GM19324 (cell line): Measurements from ENCODE around the gene PTBP1.

Experiments
- ATAC-seq: cut with Tn5 transposase; IDR thresholded peaks from one replicate; pipeline ENCODE4 v1.9.1; 2021; ENCODE audit warnings: mild to moderate bottlenecking, moderate library complexity; ENCODE audit not compliant: unreplicated experiment, low FRiP score

PTBP1 gene

DNA sequence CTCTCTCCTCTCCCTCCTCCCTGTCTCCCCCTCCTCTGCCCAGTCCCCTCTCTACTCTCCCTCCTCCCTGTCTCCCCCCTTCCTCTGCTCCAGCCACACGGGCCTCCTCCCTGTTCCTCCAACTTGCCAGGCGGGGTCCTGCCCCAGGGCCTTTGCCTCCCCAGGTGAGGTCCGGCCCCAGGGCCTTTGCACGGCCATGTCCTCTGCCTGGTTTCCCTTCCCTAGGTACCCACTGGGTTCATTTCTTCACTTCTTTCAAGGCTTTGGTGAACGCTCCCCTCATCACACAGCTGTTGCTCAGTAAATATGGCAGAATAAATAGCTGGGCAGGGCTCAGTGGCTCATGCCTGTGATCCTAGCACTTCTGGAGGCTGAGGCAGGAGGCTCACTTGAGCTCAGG is 25.2 kb upstream of the PTBP1 start:
- no peak for ATAC-seq

DNA sequence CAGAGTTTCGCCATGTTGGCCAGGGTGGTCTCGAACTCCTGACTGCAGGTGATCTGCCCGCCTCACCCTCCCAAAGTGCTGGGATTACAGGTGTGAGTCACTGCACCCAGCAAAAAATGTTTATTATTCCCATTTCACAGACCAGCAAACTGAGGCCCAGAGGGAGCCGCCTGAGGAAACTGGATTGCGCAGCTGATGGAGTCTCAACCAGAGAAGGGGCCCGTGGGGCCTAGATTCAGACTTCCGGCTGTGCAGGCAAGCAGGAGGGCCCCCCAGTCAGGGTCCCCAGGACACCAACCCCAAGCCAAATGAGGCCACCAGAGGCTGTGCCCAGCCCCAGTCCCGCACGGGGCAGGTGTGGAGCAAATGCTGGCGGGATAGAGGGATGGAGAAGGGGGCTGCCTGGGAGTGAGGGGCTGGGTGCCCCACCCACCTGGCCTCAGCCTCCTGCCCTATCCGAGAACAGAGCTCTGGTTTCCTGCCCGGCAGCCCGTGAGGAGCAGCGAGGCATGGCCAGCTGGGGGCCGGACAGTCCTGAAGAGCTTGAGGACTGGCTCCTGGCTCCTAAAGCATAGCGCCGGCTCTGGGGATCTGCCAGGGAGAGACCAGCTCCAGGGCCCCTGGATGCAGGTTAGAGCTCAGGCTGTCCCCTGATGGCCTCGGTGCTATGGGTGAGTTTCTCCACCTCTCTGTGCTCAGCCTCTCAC is 24.4 kb upstream of the PTBP1 start:
- ATAC-seq: no peak

DNA sequence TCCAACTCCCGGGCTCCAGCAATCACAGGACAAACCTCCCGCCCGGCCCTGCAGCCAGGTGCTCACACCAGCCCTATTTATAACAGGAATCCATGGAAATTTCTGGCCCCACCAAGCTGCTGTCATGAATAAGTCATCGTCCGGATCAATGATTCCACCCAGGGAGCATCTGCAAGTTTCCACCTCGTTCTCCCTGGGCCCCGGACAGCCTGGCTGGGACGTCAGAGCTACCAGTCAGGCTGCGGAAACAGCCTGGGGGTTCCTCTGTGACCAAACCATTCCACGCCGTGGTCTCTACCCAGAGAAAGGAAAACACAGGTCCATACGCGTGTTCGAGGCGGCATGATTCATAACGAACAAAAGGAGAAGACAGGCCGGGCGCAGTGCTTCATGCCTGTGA is 20.7 kb upstream of the PTBP1 start:
- no peak for ATAC-seq

DNA sequence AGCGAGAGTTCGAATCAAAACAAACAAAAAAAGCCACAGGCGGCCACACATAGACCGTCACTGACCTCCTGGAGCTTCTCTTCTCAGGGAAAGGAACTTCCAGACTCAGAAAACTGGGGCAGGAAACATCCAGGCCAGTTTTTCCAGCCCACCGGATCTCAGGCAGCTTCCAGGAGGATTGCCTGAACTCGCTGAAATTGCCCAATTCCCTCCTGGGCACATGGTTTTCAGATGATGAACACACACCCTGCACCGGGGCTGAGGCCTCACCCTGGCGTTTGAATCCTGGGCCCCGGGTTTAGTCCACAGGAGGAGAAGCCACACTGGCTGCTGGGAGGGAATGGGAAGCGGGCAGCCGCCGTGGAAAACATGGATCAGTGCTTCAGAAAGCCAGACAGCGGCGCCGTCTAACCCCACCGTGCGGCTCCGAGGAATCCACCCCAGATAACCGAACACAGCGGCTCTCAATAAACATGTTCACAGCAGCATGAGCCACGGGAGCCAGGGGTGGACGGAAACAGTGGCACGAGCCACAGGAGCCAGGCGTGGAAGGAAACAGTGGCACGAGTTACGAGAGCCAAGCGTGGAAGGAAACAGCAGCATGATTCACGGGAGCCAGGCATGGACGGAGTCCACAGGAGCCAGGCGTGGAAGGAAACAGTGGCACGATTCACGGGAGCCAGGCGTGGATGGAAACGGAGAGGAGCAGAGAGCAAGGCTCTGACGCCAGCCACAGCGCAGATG is 18.2 kb upstream of the PTBP1 start:
- no peak for ATAC-seq

DNA sequence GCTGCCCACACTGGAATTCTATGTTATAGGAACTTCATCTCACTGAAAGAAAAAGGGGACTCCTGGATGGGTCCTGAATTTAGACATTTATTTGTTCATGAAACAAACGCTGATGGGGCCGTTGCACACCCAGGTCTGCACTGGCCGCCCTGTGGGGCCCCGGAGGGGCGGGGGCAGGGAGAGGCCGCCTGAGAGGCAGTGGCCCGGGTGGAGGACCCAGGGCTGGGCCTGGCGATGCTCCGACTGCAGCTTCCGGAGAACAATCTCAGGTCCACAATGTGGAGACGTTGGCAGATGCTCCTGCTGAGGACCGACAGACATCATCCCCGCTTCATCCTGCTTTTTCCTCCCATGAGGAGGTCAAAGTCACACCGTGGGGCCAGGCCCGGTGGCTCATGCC is 16.3 kb upstream of the PTBP1 start:
- no peak for ATAC-seq

DNA sequence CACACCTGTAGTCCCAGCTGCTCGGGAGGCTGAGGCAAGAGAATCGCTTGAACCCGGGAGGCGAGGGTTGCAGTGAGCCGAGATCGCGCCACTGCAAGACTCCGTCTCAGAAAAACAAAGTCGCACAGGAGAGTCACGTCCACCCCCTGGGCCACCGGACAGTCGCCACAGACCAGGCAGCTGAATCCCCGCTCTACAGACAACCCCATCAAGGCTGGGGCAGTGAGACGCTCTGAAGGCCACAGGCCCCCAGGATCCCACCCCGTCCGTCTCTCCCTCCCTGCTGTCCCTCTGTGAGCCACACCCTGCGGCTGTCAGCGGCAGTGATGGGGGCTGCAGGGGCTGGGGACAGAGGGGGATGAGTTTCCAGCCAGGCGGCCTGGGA is 15.5 kb upstream of the PTBP1 start:
- ATAC-seq: no peak

DNA sequence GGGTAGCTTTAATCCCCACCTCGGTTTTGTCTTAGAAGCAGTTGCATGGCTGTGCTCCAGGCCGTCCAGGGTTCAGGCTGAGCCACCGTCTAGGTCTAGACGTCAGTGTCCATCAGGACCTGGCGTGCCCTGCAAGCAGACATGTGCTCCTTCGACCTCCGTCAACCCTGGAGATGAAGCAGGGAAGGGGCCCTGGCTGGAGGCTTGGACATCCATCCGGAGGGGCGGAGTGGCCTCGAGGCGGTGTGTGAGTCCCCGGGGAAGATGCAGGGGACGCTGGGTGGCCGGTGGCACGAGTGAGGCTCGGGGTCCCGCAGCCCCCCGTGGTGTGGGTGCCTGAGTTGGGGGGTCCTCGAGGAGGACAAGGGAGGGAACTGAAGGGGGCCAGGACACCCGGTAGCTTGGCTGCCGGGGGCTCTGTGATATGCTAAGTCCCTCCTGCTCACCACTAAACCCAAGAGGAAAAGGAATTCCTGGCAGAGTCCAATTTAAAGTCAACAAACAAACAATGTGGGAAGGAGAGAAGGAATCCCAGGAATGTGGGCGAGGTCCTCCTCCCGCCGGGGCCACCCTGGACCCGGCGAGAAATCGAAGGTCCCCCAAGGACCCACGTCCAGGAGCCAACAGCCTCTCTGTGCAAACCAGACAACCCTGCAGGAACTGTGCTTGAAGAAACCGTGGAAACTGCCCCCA is 14.9 kb upstream of the PTBP1 start:
- ATAC-seq: no peak

DNA sequence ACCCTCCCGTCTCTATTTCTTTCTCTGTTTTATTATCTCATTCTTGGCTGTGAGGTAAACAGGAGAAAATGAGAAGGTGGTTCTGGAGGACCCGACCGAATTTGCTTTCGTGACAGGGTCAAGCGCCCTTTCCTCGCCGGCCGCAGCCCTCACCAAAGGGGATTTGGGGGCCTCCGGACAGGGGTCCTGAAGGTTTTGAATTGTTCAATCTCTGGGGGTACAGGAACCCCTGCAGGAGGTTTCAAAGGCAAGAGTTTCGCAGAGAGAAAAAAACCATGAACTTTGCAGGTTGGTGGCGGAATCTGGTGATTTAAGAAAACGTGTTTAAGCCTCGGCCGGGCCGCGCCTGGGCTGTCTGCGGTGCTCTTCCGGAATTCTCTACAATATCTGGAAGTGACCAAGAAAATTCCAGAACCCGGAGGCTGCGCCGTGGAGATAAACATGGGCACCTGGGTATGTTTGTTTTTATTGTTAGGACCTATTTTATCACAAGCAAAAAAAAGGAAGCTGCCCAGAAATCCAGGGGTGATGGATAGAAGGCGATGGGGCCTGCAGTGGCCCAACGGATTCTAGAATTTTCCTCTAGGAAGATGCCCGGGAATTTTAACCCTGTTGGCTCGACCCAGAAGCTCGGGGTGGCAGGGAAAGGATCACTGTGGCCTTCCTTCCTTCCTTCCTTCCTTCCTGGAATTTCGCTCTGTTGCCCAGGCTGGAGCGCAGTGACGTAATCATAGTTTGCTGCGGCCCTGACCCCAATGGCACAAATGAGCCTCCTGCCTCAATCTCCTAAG is 14.2 kb upstream of the PTBP1 start:
- ATAC-seq: no peak

DNA sequence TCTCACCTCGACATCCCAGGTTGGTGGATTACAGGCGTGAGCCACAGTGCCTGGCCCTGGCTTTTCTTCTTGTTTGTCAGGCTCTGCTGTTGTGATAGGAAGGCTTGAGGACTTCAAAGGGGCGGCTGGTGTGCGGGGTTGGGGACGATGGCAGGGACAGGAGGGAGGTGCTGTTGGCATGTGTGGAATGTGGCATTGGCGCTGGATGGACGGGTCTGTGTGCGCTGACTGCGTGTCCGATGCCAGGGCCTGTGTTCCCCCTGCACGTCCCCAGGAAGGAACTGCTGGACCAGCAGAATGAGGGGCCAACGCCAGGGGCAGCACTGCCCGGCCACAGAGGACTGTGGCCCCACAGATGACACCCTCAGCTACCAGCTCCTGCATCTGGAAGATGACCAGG is 12.7 kb upstream of the PTBP1 start:
- no peak for ATAC-seq

DNA sequence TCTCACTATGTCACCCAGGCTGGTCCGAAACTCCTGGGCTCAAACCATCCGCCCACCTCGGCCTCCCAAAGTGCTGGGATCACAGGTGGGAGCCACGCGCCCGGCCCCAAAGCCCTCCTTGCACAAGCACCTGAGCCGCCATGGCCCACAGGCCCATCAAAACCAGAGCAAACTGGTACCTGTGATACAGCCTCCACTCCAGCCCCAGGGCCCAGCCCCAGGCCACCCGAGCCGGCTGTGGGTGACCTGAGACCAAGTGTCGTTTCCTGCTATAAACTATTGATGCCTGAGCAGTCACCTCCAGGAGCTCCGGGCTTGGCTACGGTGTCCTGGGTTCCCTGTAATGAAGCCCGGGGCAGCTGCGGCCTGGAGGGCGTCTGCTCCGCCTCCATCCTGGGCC is 9.7 kb upstream of the PTBP1 start:
- no peak for ATAC-seq

DNA sequence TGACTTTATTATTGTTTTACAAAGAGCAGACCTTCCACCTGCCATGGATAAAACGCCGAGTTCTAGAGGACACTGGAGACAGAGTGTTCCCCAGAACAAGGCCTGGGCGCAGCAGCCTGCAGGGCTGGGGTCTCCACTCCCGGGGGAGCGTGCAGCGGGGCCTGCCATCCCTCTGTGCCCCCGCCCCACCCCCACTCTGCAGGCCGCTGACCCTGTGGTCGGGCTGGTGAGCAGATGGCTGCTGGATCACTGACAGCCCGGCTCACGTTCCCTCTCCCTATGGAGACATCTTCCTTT is 8.6 kb upstream of the PTBP1 start:
- ATAC-seq: no peak

DNA sequence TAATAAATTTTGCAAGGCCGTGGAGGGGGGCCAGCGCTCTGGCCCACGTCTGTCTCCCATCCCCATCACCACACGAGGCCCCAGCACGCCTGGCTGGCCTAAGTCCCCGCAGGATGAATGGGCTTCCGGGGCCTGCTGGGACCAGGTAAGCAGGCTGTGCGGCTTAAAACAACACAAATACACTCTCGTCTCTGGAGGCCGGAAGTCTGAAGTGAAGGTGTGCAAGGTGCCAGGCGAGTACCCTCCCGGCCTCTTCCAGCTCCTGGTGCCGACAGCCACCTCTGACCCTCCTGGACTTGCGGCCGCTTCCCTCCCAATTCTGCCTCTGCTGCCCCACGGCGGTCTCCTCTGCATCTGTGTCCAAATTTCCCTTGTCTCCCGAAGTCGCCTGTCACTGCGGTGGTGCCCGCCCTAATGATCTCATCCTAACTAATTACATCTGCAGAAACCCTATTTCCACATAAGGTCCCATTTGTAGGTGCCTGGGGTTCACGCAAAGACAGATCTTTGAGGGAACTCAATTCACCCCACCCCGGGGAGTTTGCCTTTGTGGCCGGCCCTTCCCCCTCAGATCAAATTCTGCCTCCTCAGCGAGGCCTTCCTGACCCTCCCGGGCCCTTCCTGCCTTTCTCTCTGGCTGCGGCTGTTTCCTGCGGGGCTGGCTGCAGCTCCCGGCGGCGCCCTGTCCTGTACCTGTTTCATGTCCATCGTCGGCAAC is 8.1 kb upstream of the PTBP1 start:
- no peak for ATAC-seq

DNA sequence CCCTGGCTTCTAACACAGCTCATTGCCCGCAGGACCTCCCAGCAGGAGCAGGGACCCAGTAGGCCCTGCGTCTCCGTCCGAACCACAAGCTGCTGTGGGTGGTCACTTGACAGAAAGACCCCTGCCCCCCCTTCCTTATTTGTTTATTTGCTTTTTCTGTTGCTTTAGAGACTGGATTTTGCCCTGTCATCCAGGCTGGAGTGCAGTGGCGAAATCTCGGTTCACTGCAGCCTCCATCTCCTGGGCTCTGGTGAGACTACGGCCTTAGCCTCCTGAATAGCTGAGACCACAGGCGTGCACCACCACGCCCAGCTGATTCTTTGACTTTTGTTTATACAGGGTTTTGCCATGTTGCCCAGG is 7.6 kb upstream of the PTBP1 start:
- no peak for ATAC-seq

DNA sequence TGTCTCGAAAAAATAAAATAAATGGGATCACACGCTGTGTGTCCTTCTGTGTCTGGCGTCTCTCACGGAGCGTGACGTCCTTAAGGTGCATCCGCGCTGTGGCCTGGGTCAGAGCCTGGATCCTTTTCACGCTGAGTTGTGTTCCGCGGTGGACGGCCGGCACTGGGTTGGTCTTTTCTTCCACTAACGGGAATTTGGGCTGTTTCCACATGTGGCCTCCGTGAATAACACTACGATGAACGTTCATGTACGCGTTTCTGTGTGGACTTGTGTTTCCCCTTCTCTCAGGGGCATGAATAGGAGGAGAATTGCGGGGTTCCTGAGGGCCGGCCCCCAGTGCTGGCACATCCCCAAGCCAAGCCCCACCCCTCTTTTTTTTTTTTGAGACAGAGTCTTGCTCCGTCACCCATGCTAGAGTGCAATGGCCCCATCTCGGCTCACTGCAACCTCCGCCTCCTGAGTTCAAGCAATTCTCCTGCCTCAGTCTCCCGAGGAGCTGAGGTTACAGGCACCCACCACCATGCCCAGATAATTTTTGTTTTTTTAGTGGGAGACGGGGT is 6.2 kb upstream of the PTBP1 start:
- no peak for ATAC-seq

DNA sequence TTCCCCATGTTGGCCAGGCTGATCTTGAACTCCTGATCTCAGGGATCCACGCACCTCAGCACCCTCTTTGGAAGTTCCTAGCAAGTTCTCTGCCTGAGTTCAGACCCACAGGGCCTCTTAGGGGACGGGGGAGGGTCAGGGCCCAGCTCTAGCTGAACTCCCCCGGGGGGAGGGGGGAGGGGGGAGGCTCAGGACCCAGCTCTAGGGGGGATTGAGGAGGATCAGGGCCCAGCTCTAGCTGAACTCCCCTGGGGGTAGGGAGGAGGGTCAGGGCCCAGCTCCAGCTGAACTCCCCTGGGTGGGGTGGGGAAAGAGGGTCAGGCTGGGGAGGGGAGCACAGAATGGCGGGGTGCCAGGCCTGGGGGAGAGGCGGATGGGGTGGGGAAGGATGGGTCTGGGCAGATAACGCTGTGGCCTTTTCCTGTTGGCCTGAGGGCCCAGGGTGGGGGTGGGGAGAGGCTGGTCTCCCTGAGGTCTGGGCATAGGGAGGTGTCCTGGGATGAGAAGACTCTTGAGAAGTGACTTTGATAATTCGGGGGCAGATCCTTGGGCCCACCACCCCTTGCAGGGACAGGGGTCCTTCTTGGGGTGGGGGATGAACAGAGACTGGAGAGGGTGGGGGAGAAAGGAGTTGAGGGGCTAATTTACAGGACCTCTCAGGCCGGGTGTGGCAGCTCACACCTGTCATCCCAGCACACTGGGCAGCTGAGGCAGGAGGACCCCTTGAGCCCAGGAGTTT is 5.5 kb upstream of the PTBP1 start:
- ATAC-seq: no peak

DNA sequence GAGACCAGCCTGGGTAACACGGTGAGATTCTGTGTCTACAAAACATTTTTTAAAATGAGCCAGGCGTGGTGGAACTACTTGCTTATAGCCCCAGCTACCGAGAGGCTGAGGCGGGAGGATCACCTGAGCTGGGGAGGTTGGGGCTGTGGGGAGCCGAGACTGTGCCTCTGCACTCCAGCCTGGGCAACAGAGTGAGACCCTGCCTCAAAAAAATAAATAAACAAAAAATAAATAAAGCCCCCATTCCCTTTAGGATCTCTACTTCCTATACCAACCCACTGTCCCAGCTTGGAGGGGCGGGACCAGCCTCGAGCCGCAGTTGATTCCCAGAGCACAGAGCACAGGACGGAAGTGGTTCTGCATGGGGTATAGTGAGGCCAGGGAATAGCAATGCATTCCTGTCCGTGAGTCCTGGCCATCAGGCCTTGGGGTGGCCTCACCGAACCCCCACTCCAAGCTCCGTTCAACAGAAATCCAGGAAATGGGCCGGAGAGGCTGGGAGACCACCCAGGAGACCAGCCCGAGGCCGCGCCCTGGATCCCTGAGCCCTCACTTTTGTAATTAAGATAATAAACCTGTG is 4.9 kb upstream of the PTBP1 start:
- no peak for ATAC-seq

DNA sequence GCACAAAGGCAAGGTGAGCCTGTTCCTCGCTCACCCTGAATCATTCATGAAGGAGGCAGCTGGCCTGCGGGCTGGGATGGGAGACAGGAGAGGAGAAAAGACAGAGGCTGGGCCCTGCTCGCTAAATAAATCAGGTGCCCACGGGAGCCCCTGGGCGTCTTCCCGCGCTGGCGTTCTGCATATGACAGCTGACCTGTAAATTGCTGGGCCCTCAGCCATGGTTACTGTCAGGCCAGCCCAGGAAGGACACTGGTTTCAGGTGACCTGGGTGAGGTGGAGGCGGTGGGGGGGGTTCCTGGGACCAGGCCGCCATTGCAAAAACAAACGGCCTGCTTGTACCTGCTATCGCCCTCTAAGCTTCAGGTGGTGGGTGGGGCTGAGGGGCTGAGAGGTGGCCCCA is 3.4 kb upstream of the PTBP1 start:
- no peak for ATAC-seq

DNA sequence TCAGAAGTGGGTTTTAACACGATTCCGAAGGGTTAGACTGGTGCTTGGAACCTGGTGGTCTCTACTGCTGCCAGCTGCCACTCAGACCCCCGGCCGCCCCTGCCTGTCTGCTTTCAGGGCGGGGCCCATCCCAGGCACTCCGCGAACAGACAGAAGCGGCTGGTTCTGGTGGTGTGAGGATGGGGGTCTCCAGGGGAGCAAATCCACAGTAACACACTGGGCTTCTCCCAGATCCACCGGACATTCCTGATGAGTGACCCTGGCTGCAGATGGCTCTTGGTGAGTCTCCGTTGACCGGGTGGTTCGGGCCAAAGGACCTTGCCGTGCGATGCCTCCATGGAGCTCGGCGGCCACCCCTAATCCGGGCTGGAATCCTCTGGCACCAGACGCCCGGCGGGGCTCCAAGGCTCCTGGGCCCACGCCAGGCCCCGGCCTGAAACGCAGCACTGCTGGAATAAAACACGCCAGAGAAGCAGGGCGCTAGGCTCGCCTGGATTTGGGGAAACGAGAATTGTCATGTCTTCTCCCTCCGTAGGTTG is 2.1 kb upstream of the PTBP1 start:
- ATAC-seq: no peak
